IMR-90 (cell line): ENCODE data around the gene JAKMIP3. TPM values are rescaled to one million over a fixed set of nuclear protein-coding genes. Genes with fewer than 3 reads are reported as not detected.

Source experiments
- ATAC-seq: fragments of 200-7000 bp; cut with Tn5 transposase; 2 replicates; pipeline ENCODE4 v1.9.1; 2020; ENCODE audit warnings: low read depth, mild to moderate bottlenecking, moderate library complexity
- BruUV-seq: library from RNA; stranded (reverse); fragments of 400-500 nt; replicated peaks from 2 replicates; lab custom pipeline; 2021; lab: Mats Ljungman, UMichigan
- CTCF ChIA-PET: fragments of 300-600 bp; formaldehyde crosslinking; extraction: SDS; loops from one replicate; lab custom pipeline; 2021; ENCODE audit warnings: antibody characterized with exemption; lab: Yijun Ruan, JAX
- POLR2A ChIA-PET: fragments of 300-600 bp; sonication (Branson Sonifier 250); formaldehyde crosslinking; loops from one replicate; lab custom pipeline; 2022; ENCODE audit warnings: antibody characterized with exemption; ENCODE audit not compliant: unreplicated experiment; lab: Charles Lee
- DNase-seq: peaks from one replicate; pipeline ENCODE4 v3.0.0; 2013
- H2AFZ ChIP-seq: replicated peaks from 2 replicates; pipeline ENCODE3; 2013; ENCODE audit warnings: low read length, mild to moderate bottlenecking; ENCODE audit not compliant: poor library complexity
- H2AK5ac ChIP-seq: 2 replicates; pipeline ENCODE4 v1.6.1; 2013; ENCODE audit warnings: low read depth, low read length, inconsistent platforms
- H2AK9ac ChIP-seq: replicated peaks from 2 replicates; pipeline ENCODE3; 2013; ENCODE audit warnings: mild to moderate bottlenecking, low read depth, low read length, moderate library complexity; ENCODE audit not compliant: poor library complexity
- H2BK120ac ChIP-seq: 2 replicates; pipeline ENCODE4 v1.6.1; 2013; ENCODE audit warnings: low read depth, low read length, inconsistent platforms
- H2BK15ac ChIP-seq: 3 replicates; pipeline ENCODE4 v1.6.1; 2013; ENCODE audit warnings: low read depth, low read length, inconsistent platforms
- H2BK20ac ChIP-seq: 2 replicates; pipeline ENCODE4 v1.6.1; 2013; ENCODE audit warnings: low read depth, mild to moderate bottlenecking, inconsistent platforms, low read length, moderate library complexity
- H2BK5ac ChIP-seq: 2 replicates; pipeline ENCODE4 v1.6.1; 2013; ENCODE audit warnings: mild to moderate bottlenecking, low read depth, low read length, inconsistent platforms; ENCODE audit not compliant: poor library complexity, severe bottlenecking
- H3K14ac ChIP-seq: replicated peaks from 2 replicates; pipeline ENCODE4 v1.6.1; 2013; ENCODE audit warnings: low read depth, low read length, inconsistent platforms
- H3K18ac ChIP-seq: 2 replicates; pipeline ENCODE4 v1.6.1; 2013; ENCODE audit warnings: low read depth, low read length, control low read depth
- H3K23ac ChIP-seq: 2 replicates; pipeline ENCODE4 v1.6.1; 2013; ENCODE audit warnings: low read depth, low read length, inconsistent platforms
- H3K27ac ChIP-seq: 2 replicates; pipeline ENCODE4 v1.5.1; 2013; ENCODE audit warnings: mild to moderate bottlenecking, control low read depth, low read length; ENCODE audit not compliant: insufficient read depth
- H3K27me3 ChIP-seq: 2 replicates; pipeline ENCODE4 v1.6.1; 2013; ENCODE audit warnings: low read length; ENCODE audit not compliant: control insufficient read depth, insufficient read depth
- H3K36me3 ChIP-seq: 2 replicates; pipeline ENCODE4 v1.6.1; 2013; ENCODE audit warnings: low read length, mixed read lengths; ENCODE audit not compliant: control insufficient read depth, insufficient read depth
- H3K4ac ChIP-seq: 2 replicates; pipeline ENCODE4 v1.6.1; 2013; ENCODE audit warnings: low read depth, low read length, inconsistent platforms
- H3K4me1 ChIP-seq: 2 replicates; pipeline ENCODE4 v1.6.1; 2013; ENCODE audit warnings: low read length, mixed read lengths; ENCODE audit not compliant: control insufficient read depth, insufficient read depth
- H3K4me2 ChIP-seq: 2 replicates; pipeline ENCODE4 v1.6.1; 2013; ENCODE audit warnings: low read depth, mild to moderate bottlenecking, control low read depth, low read length, moderate library complexity
- H3K4me3 ChIP-seq: 2 replicates; pipeline ENCODE4 v1.5.1; 2013; ENCODE audit warnings: low read depth, mild to moderate bottlenecking, control low read depth, low read length, moderate library complexity; ENCODE audit not compliant: insufficient read depth
- H3K56ac ChIP-seq: 2 replicates; pipeline ENCODE4 v1.6.1; 2013; ENCODE audit warnings: low read length, inconsistent platforms; ENCODE audit not compliant: insufficient read depth; ENCODE audit errors: extremely low read depth
- H3K79me1 ChIP-seq, 2 experiments: 2 replicates each; pipeline ENCODE4 v1.6.1; 2013; ENCODE audit warnings: low read length in 2 of 2, inconsistent platforms in 1 of 2, low read depth in 1 of 2
- H3K9ac ChIP-seq: 2 replicates; pipeline ENCODE4 v1.6.1; 2013; ENCODE audit warnings: low read depth, low read length, control low read depth
- H3K9me1 ChIP-seq: 2 replicates; pipeline ENCODE4 v1.6.1; 2013; ENCODE audit warnings: low read length, inconsistent platforms; ENCODE audit not compliant: insufficient read depth
- H3K9me3 ChIP-seq: 2 replicates; pipeline ENCODE4 v1.6.1; 2013; ENCODE audit warnings: low read length; ENCODE audit not compliant: control insufficient read depth, insufficient read depth
- H4K20me1 ChIP-seq: 2 replicates; pipeline ENCODE4 v1.6.1; 2013; ENCODE audit warnings: low read length, inconsistent platforms; ENCODE audit not compliant: insufficient read depth
- H4K5ac ChIP-seq: 2 replicates; pipeline ENCODE4 v1.6.1; 2013; ENCODE audit warnings: mild to moderate bottlenecking, low read depth, low read length, control low read depth
- H4K8ac ChIP-seq, 2 experiments: 2 replicates each; pipeline ENCODE4 v1.6.1; 2013; ENCODE audit warnings: low read depth in 2 of 2, low read length in 2 of 2, control low read depth in 1 of 2, inconsistent platforms in 1 of 2
- H4K91ac ChIP-seq: 2 replicates; pipeline ENCODE4 v1.6.1; 2013; ENCODE audit warnings: low read depth, low read length, inconsistent platforms; ENCODE audit not compliant: insufficient read depth
- BHLHE40 ChIP-seq: fragments of 150-350 bp; IDR thresholded peaks from 2 replicates; pipeline ENCODE4 v1.6.1; 2016; ENCODE audit warnings: mild to moderate bottlenecking, low read depth, low read length
- CEBPB ChIP-seq: IDR thresholded peaks from 2 replicates; pipeline ENCODE4 v1.6.1; 2012; ENCODE audit warnings: low read depth, low read length, improper control_type of control experiment
- CHD1 ChIP-seq: IDR thresholded peaks from 2 replicates; pipeline ENCODE4 v1.6.1; 2012; ENCODE audit warnings: low read depth, low read length, improper control_type of control experiment
- FOS ChIP-seq: fragments of 150-350 bp; IDR thresholded peaks from 2 replicates; pipeline ENCODE4 v1.6.1; 2016; ENCODE audit warnings: low read depth, low read length
- MAFK ChIP-seq: IDR thresholded peaks from 2 replicates; pipeline ENCODE4 v1.6.1; 2012; ENCODE audit warnings: low read depth, low read length, improper control_type of control experiment
- MAZ ChIP-seq: IDR thresholded peaks from 2 replicates; pipeline ENCODE4 v1.6.1; 2012; ENCODE audit warnings: low read depth, mild to moderate bottlenecking, low read length, improper control_type of control experiment, moderate library complexity, borderline replicate concordance
- MXI1 ChIP-seq: IDR thresholded peaks from 2 replicates; pipeline ENCODE4 v1.6.1; 2012; ENCODE audit warnings: low read depth, mild to moderate bottlenecking, low read length, moderate library complexity, borderline replicate concordance
- NFE2L2 ChIP-seq: fragments of 150-350 bp; IDR thresholded peaks from 2 replicates; pipeline ENCODE4 v1.6.1; 2016; ENCODE audit warnings: low read depth, mild to moderate bottlenecking, low read length
- POLR2A ChIP-seq: IDR thresholded peaks from 2 replicates; pipeline ENCODE4 v1.6.1; 2012; ENCODE audit warnings: mild to moderate bottlenecking, low read depth, low read length
- RAD21 ChIP-seq: IDR thresholded peaks from 2 replicates; pipeline ENCODE4 v1.6.1; 2012; ENCODE audit warnings: low read length, improper control_type of control experiment
- RCOR1 ChIP-seq: IDR thresholded peaks from 2 replicates; pipeline ENCODE4 v1.6.1; 2012; ENCODE audit warnings: mild to moderate bottlenecking, low read length, improper control_type of control experiment; ENCODE audit not compliant: insufficient replicate concordance
- RFX5 ChIP-seq: IDR thresholded peaks from 2 replicates; pipeline ENCODE4 v1.8.0; 2012; ENCODE audit warnings: low read depth, mild to moderate bottlenecking, low read length, moderate library complexity
- USF2 ChIP-seq: fragments of 150-350 bp; IDR thresholded peaks from 2 replicates; pipeline ENCODE4 v1.6.1; 2017; ENCODE audit warnings: mild to moderate bottlenecking, antibody characterized with exemption, low read length, low read depth
- WGBS, 2 experiments: methylation state at CpG; one replicate each; pipeline versions ENCODE4 v1.1.5 to v1.1.7; 2013; ENCODE audit warnings: missing lambda C conversion rate in 2 of 2; ENCODE audit not compliant: insufficient read length in 1 of 2; ENCODE audit errors: extremely low coverage in 2 of 2; 5-methylcytosine and 5-hydroxymethylcytosine counted together
- dilution Hi-C: fragments of 300-500 bp; cut with HindIII; formaldehyde crosslinking; loops from one replicate; pipeline ENCODE4 v1.14.3; 2018; ENCODE audit warnings: low sequenced_read_pairs; ENCODE audit not compliant: unreplicated experiment
- in situ Hi-C: fragments of 300-500 bp; cut with MboI; formaldehyde crosslinking; loops from 3 replicates; pipeline ENCODE4 v1.14.3; 2019; ENCODE audit warnings: low sequenced_read_pairs, inconsistent platforms, mixed read lengths
- intact Hi-C: fragments of 100-400 bp; cut with micrococcal nuclease; formaldehyde crosslinking; loops from 2 replicates; pipeline ENCODE4 v1.10.0; 2022
- polyA plus RNA-seq, 3 experiments: library from polyadenylated mRNA; depleted of rRNA; stranded (reverse); fragments of >200 nt; gene quantifications; 2 replicates each; pipeline ENCODE4 v1.2.3, GENCODE V29; 2012; ENCODE audit warnings: low replicate concordance in 1 of 3
- total RNA-seq: library from RNA; depleted of rRNA; stranded (reverse); fragments of >200 nt; gene quantifications from 2 replicates; pipeline ENCODE4 v1.2.3, GENCODE V29; 2012
- TF ChIP-seq, protein P1 (sequence below): fragments of 150-350 bp; IDR thresholded peaks from 2 replicates; pipeline ENCODE4 v1.6.1; 2016; ENCODE audit warnings: low read depth, mild to moderate bottlenecking, low read length, moderate library complexity, borderline replicate concordance

JAKMIP3 gene
- total and polyA plus RNA-seq, 2 of the 4 experiments (the other 2 are of a cell fraction), result under 0.01 to 0.22 TPM

GRCh38 chr10:132110713-132111112, 45.0 kb downstream of the JAKMIP3 start:
- Histone ChIP-seq H3K27ac (no peak overlapping the region), H4K8ac (no peak overlapping the region), H4K20me1 (no peaks in the 10 kb centered on the region), H3K4ac (no peak overlapping the region), H3K14ac (no peak overlapping the region), H2AK9ac (no peak overlapping the region), H3K36me3 (no peaks in the 10 kb centered on the region), H4K91ac (no peak overlapping the region), H2AFZ (no peak overlapping the region), H3K9me3 (no peaks in the 10 kb centered on the region), H3K23ac (no peak overlapping the region), H2BK120ac (no peak overlapping the region), H3K4me2 (no peak overlapping the region), H2BK20ac (no peak overlapping the region), H3K27me3 (peaks cover 12% of the 10 kb centered on the region), H3K9ac (no peak overlapping the region), H3K18ac (no peak overlapping the region), H2BK15ac (no peak overlapping the region), H3K79me1 (no peaks in the 10 kb centered on the region), H2AK5ac (no peak overlapping the region), H3K9me1 (no peaks in the 10 kb centered on the region), H3K4me1 (no peaks in the 10 kb centered on the region), H3K56ac (no peak overlapping the region), H4K5ac (no peak overlapping the region), H3K4me3 (no peak overlapping the region), H2BK5ac (no peak overlapping the region)
- no TSS peak for BruUV-seq
- CTCF ChIA-PET, result no interaction called here
- in situ Hi-C loops, result no loop called here
- intact Hi-C loops, result no loop called here
- dilution Hi-C loops, result no loop called here
- no peak for ATAC-seq
- TF ChIP-seq FOS (no peak), POLR2A (no peak), CEBPB (no peak), BHLHE40 (no peak), RCOR1 (no peak), USF2 (no peak), MXI1 (no peak), CHD1 (no peak), MAFK (no peak), RFX5 (no peak), NFE2L2 (no peak), RAD21 (no peak), MAZ (no peak)
- TF ChIP-seq, protein P1, sequence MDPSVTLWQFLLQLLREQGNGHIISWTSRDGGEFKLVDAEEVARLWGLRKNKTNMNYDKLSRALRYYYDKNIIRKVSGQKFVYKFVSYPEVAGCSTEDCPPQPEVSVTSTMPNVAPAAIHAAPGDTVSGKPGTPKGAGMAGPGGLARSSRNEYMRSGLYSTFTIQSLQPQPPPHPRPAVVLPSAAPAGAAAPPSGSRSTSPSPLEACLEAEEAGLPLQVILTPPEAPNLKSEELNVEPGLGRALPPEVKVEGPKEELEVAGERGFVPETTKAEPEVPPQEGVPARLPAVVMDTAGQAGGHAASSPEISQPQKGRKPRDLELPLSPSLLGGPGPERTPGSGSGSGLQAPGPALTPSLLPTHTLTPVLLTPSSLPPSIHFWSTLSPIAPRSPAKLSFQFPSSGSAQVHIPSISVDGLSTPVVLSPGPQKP, result no peak
- no peak for DNase-seq
- 53% methylated on average over 6 of the region's 14 CpGs; no CpG with 5 or more reads in 1 of the 2 experiments for WGBS, 2 experiments
- POLR2A ChIA-PET, result no interaction called here
